BJ (cell line): Measurements from ENCODE around the gene ABCC11. TPM values are rescaled to one million over a fixed set of nuclear protein-coding genes. Genes with fewer than 3 reads are reported as not detected.

Experiments used
- CTCF ChIA-PET: fragments of 350-600 bp; formaldehyde crosslinking; extraction: SDS; loops from one replicate; lab custom pipeline; 2021; ENCODE audit warnings: antibody characterized with exemption, inconsistent platforms; lab: Yijun Ruan, JAX
- POLR2A ChIA-PET: fragments of 300-600 bp; sonication (Branson Sonifier 250); formaldehyde crosslinking; extraction: SDS; loops from one replicate; lab custom pipeline; 2021; ENCODE audit warnings: antibody characterized with exemption; lab: Charles Lee
- DNase-seq: peaks from one replicate; pipeline ENCODE4 v3.0.0-alpha.2; 2011; ENCODE audit warnings: low read depth
- H3K27me3 ChIP-seq: 2 replicates; pipeline ENCODE4 v1.6.0; 2011; ENCODE audit warnings: low read length; ENCODE audit not compliant: control insufficient read depth, insufficient read depth
- H3K36me3 ChIP-seq: 2 replicates; pipeline ENCODE4 v1.5.1; 2011; ENCODE audit warnings: low read length; ENCODE audit not compliant: control insufficient read depth, insufficient read depth
- H3K4me3 ChIP-seq: 2 replicates; pipeline ENCODE4 v1.5.1; 2011; ENCODE audit warnings: low read depth, mild to moderate bottlenecking, control low read depth, low read length
- CTCF ChIP-seq: IDR thresholded peaks from 2 replicates; pipeline ENCODE4 v1.5.1; 2011; ENCODE audit warnings: low read depth, mild to moderate bottlenecking, control low read depth, inconsistent platforms, low read length, moderate library complexity; ENCODE audit not compliant: insufficient read depth
- polyA minus RNA-seq: library from RNA; depleted of rRNA, polyadenylated mRNA; stranded (reverse); fragments of >200 nt; gene quantifications from 2 replicates; pipeline ENCODE4 v1.2.3, GENCODE V29; 2011; rRNA and poly(A)+ RNA removed
- polyA plus RNA-seq: library from polyadenylated mRNA; depleted of rRNA; stranded (reverse); fragments of >200 nt; gene quantifications from 2 replicates; pipeline ENCODE4 v1.2.3, GENCODE V29; 2011; rRNA removed

Gene ABCC11
- polyA plus RNA-seq (0.06 and 0.09 TPM in 2 replicates), polyA minus RNA-seq (0.62 TPM in 1 of 2 replicates, not detected in the other)

DNA sequence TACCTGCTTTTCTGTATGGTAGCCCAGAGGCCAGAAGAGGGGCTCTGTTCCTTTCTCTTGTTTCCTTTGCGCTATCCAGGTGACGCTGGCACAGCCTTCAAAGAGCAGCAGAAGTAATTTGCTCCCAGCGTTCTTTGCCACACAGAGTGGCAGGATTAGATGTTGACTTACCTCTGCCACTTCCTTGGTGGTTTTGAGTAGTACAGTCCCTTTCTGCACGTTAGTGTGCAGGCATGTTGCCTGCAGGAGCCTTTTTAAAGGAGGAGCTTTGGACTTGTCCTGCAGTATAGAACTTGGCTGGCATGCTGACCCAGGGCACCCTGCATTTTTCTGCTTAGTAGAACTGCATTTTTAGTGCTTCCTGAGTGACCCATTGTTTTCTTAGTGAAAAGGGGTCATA lies at the start of gene ABCC11:
TSS of gene ABCC11 (minus strand) at position 229 of the 400 bp plus-strand sequence. CDS start 15,618 bp downstream, outside the sequence.
- no peak for TF ChIP-seq CTCF
- H3K4me3 ChIP-seq = no peak within 1 kb of the TSS
- H3K27me3 ChIP-seq = no peaks in the 10 kb centered on the region
- ChIA-PET CTCF (interaction anchor here (0.6 kb wide), 1 partner anchor 1186 kb away, joined by 3 read pairs; no protein-coding TSS in a partner anchor), POLR2A (no interaction called here)
- no peak for DNase-seq
- no peaks in the 10 kb centered on the region for H3K36me3 ChIP-seq

DNA sequence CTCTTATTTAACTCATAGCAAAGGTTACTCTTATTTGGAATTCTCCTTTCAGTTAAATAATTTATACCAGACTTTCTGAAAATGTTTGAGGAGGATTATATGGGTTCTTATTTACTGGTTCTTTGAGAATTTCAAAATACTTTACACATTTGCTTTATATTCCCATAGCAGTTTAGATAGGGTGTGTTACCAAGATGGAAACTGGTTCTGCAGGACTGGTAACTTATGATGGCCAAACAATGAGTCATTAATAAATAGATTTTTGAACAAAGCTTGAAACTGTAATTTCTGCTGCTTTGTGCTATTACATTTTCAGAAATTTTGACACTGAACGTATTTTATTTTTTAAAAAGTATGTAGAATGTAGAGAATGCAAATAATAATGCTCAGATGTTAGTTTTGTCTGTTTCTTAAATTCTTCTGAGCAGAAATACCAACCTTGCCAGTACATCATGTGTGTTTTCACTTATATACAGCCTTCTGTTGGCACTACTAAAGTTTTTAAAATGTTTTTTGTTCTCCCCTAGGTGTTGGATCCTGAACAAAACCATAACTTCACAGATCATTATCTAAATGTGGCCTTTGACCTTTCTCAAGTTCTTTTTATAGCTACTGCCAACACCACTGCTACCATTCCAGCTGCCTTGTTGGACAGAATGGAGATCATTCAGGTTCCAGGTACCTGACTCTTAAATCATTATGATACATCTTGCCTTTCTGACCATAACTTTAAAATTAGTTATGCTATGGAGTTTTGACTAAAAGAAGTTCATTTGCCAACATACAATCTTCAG lies 48.3 kb upstream of the ABCC11 start:
- no peak for TF ChIP-seq CTCF
- Histone ChIP-seq H3K4me3 (no peak overlapping the region), H3K27me3 (no peaks in the 10 kb centered on the region), H3K36me3 (peaks cover under 1% of the 10 kb centered on the region; the same call in 1 of the 2 replicates)
- CTCF ChIA-PET = interaction anchor here (0.5 kb wide), 1 partner anchor 264 kb away, joined by 3 read pairs; no protein-coding TSS in a partner anchor
- no peak for DNase-seq
- POLR2A ChIA-PET = no interaction called here

DNA sequence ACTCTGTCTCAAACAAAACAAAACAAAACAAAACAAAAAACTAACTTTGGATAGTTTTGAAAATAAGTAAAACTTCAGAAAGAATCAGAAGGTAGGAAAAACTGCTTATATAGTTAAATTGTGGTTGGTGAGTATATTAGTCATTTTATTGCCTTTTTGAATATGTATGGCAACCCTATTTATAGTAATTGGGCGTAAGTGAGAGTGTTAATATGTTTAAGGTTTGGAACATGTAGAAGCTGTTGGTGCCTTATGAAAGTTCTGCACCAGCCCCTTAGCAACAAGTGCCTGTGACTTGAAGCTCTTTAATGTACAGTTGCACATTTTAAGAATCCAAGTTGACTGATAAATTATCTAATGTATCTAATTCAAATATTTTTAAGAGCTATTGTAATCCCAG lies 47.4 kb upstream of the ABCC11 start:
- DNase-seq = no peak
- no peaks in the 10 kb centered on the region for H3K27me3 ChIP-seq
- ChIA-PET CTCF (no interaction called here), POLR2A (no interaction called here)
- TF ChIP-seq CTCF = no peak
- peaks cover 3% of the 10 kb centered on the region; the same call in 1 of the 2 replicates for H3K36me3 ChIP-seq
- no peak overlapping the region for H3K4me3 ChIP-seq

DNA sequence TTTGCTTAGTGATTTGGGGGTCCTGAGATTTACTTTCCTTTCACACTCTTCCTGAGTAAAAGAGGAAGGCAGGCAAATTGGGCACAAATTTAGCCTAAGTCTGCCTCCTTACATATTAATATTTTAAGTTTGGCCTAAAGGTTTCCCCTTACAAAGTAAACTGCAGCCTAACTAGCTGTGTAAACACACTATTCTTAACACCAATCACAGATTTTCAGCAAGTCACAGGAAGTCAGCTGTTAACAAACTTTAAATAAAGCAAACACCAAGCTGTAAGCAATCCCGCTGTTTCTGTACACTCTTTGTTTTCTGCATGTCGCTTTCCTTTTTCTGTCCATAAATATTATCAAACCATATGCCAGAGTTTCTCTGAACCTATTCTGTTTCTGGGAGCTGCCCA lies 45.1 kb upstream of the ABCC11 start:
- ChIA-PET CTCF (interaction anchor here (1.2 kb wide), 1 partner anchor 9 kb away, joined by 3 read pairs; no protein-coding TSS in a partner anchor), POLR2A (no interaction called here)
- Histone ChIP-seq H3K27me3 (no peaks in the 10 kb centered on the region), H3K36me3 (peaks cover 4% of the 10 kb centered on the region), H3K4me3 (no peak overlapping the region)
- no peak for DNase-seq
- no peak for TF ChIP-seq CTCF

DNA sequence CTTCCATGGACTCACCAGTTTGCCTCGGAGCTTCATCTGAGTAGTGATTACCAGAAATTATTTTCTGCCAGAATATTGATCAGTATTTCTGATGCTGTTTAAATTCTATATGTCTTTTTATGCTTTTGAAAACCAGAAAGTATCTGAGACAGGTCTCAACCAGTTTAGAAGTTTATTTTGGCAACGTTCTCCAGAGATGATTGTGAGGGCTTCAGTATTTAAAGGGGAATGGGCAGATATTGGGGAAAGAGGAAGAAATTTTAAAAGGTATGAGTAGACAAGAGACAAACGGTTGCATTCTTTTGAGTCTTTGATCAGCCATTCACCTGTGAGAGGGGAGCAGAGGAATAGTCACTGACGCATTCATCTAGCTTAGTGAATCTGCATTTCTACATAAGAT lies 44.4 kb upstream of the ABCC11 start:
- ChIA-PET POLR2A (no interaction called here), CTCF (interaction anchor here (0.6 to 1.4 kb wide), 4 partner anchors 8 to 1472 kb away, joined by 3 to 4 read pairs (median 4); no protein-coding TSS in a partner anchor)
- no peak overlapping the region for H3K4me3 ChIP-seq
- TF ChIP-seq CTCF = no peak
- DNase-seq = no peak
- no peaks in the 10 kb centered on the region for H3K27me3 ChIP-seq
- H3K36me3 ChIP-seq = peaks cover 7% of the 10 kb centered on the region
